Adipocyte (in vitro differentiated cells): Measurements from ENCODE around the gene LRRC3.
"Not testable (repeated sequence)": the region's sequence is repeated elsewhere in the genome, so short reads cannot be mapped to it uniquely, and the experiment has no call there.

Experiments
- DNase-seq: peaks from one replicate; pipeline ENCODE4 v3.0.0-alpha.2; 2015; ENCODE audit warnings: low read depth
- H3K27me3 ChIP-seq: replicated peaks from 2 replicates; pipeline ENCODE4 v1.7.0; 2013; ENCODE audit warnings: mild to moderate bottlenecking, low read length, moderate library complexity; ENCODE audit not compliant: control insufficient read depth, insufficient read depth
- H3K36me3 ChIP-seq: 2 replicates; pipeline ENCODE4 v1.7.0; 2013; ENCODE audit warnings: low read length, mild to moderate bottlenecking, moderate library complexity; ENCODE audit not compliant: control insufficient read depth, insufficient read depth, severe bottlenecking
- H3K4me1 ChIP-seq: 2 replicates; pipeline ENCODE4 v1.7.0; 2013; ENCODE audit warnings: mild to moderate bottlenecking, low read length, moderate library complexity; ENCODE audit not compliant: control insufficient read depth, insufficient read depth
- H3K4me3 ChIP-seq: 2 replicates; pipeline ENCODE4 v1.7.0; 2013; ENCODE audit warnings: mild to moderate bottlenecking, low read length, moderate library complexity
- H3K9ac ChIP-seq: 2 replicates; pipeline ENCODE4 v1.7.0; 2013; ENCODE audit warnings: mild to moderate bottlenecking, low read length, moderate library complexity
- H3K9me3 ChIP-seq: 2 replicates; pipeline ENCODE4 v1.7.0; 2013; ENCODE audit warnings: mild to moderate bottlenecking, low read length, moderate library complexity; ENCODE audit not compliant: control insufficient read depth

Gene LRRC3

GRCh38 chr21:44496564-44497550, 41.5 kb downstream of the LRRC3 start:
- no peaks in the 10 kb centered on the region for H3K36me3 ChIP-seq
- no peak for DNase-seq
- peak overlapping the region; percentile 43 for H3K9ac ChIP-seq
- H3K9me3 ChIP-seq = peaks cover 22% of the 10 kb centered on the region
- peaks cover 3% of the 10 kb centered on the region for H3K27me3 ChIP-seq
- H3K4me1 ChIP-seq = peaks cover 21% of the 10 kb centered on the region
- peak overlapping the region; percentile 42 for H3K4me3 ChIP-seq

- Histone ChIP-seq H3K9ac (no peak overlapping the region), H3K27me3 (peaks cover 8% of the 10 kb centered on the region), H3K4me1 (peaks cover 21% of the 10 kb centered on the region), H3K4me3 (no peak overlapping the region), H3K9me3 (peaks cover 14% of the 10 kb centered on the region), H3K36me3 (no peaks in the 10 kb centered on the region)
- DNase-seq = peak; percentile 43
Measured at GRCh38 chr21:44497703-44498126, 42.4 kb downstream of the LRRC3 start.

GRCh38 chr21:44498280-44499210, 43.2 kb downstream of the LRRC3 start:
- H3K4me3 ChIP-seq = no peak overlapping the region
- peaks cover 8% of the 10 kb centered on the region for H3K27me3 ChIP-seq
- DNase-seq = no peak
- H3K9ac ChIP-seq = no peak overlapping the region
- peaks cover 5% of the 10 kb centered on the region for H3K9me3 ChIP-seq
- no peaks in the 10 kb centered on the region for H3K36me3 ChIP-seq
- peaks cover 21% of the 10 kb centered on the region for H3K4me1 ChIP-seq

- peaks cover 8% of the 10 kb centered on the region for H3K27me3 ChIP-seq
- H3K36me3 ChIP-seq = no peaks in the 10 kb centered on the region
- DNase-seq = no peak
- H3K4me1 ChIP-seq = peaks cover 21% of the 10 kb centered on the region
- no peaks in the 10 kb centered on the region for H3K9me3 ChIP-seq
- no peak overlapping the region for H3K4me3 ChIP-seq
- H3K9ac ChIP-seq = no peak overlapping the region
Measured at GRCh38 chr21:44499211-44499560, 43.9 kb downstream of the LRRC3 start.

GRCh38 chr21:44499631-44500030, 44.3 kb downstream of the LRRC3 start:
- Histone ChIP-seq H3K4me1 (peaks cover 21% of the 10 kb centered on the region), H3K9me3 (no peaks in the 10 kb centered on the region), H3K4me3 (no peak overlapping the region), H3K9ac (no peak overlapping the region), H3K27me3 (peaks cover 8% of the 10 kb centered on the region), H3K36me3 (no peaks in the 10 kb centered on the region)
- no peak for DNase-seq

- Histone ChIP-seq H3K27me3 (peaks cover 8% of the 10 kb centered on the region), H3K9ac (no peak overlapping the region)
Measured at GRCh38 chr21:44500111-44500510, 44.8 kb downstream of the LRRC3 start.

GRCh38 chr21:44502171-44502958, 47.1 kb downstream of the LRRC3 start:
- H3K4me3 ChIP-seq = no peak overlapping the region
- DNase-seq = no peak
- peaks cover 8% of the 10 kb centered on the region for H3K27me3 ChIP-seq
- peaks cover 9% of the 10 kb centered on the region for H3K4me1 ChIP-seq
- H3K9me3 ChIP-seq = no peaks in the 10 kb centered on the region
- H3K36me3 ChIP-seq = no peaks in the 10 kb centered on the region
- H3K9ac ChIP-seq = no peak overlapping the region

More at GRCh38 chr21:44500111-44500510, 44.8 kb downstream of the LRRC3 start:
- Histone ChIP-seq H3K9me3 (no peaks in the 10 kb centered on the region), H3K4me3 (no peak overlapping the region), H3K36me3 (no peaks in the 10 kb centered on the region), H3K4me1 (peaks cover 21% of the 10 kb centered on the region)
- DNase-seq = no peak

- H3K9ac ChIP-seq, H3K4me3 ChIP-seq, H3K36me3 ChIP-seq, H3K9me3 ChIP-seq, H3K4me1 ChIP-seq, H3K27me3 ChIP-seq, DNase-seq: not testable (repeated sequence)
Measured at GRCh38 chr21:44503006-44503889, 47.9 kb downstream of the LRRC3 start.

- H3K36me3 ChIP-seq = no peaks in the 10 kb centered on the region
- no peak overlapping the region for H3K4me3 ChIP-seq
- peaks cover 16% of the 10 kb centered on the region for H3K27me3 ChIP-seq
- H3K9ac ChIP-seq = no peak overlapping the region
- no peaks in the 10 kb centered on the region for H3K9me3 ChIP-seq
- H3K4me1 ChIP-seq = no peaks in the 10 kb centered on the region
- DNase-seq = no peak
Measured at GRCh38 chr21:44503901-44504399, 48.6 kb downstream of the LRRC3 start.
